Ascending aorta (tissue), 2 donors: ENCODE data around the gene INHBC. TPM values are rescaled to one million over a fixed set of nuclear protein-coding genes. Genes with fewer than 3 reads are reported as not detected.

Experiments
- DNase-seq, 2 donors: peaks; one replicate each; pipeline ENCODE4 v3.0.0-alpha.2; 2019; ENCODE audit warnings: low spot score in 2 of 2
- H3K27ac ChIP-seq, 2 donors: fragments of 200-600 bp; sonication (generic); one replicate each; pipeline ENCODE4 v1.5.1; 2016 to 2017; ENCODE audit warnings: mild to moderate bottlenecking in 1 of 2
- H3K27me3 ChIP-seq: fragments of 200-600 bp; sonication (generic); one replicate; pipeline ENCODE4 v1.5.1; 2017
- H3K36me3 ChIP-seq, 2 donors: fragments of 200-600 bp; sonication (generic); one replicate each; pipeline ENCODE4 v1.5.1; 2016
- H3K4me1 ChIP-seq, 2 donors: fragments of 200-600 bp; sonication (generic); one replicate each; pipeline ENCODE4 v1.5.1; 2016 to 2017; ENCODE audit warnings: mild to moderate bottlenecking in 1 of 2
- H3K4me3 ChIP-seq, 2 donors: fragments of 200-600 bp; sonication (generic); one replicate each; pipeline ENCODE4 v1.5.1; 2016 to 2017; ENCODE audit warnings: mild to moderate bottlenecking in 1 of 2
- H3K9me3 ChIP-seq, 2 donors: fragments of 200-600 bp; sonication (generic); one replicate each; pipeline ENCODE4 v1.5.1; 2016
- CTCF ChIP-seq, 3 experiments: fragments of 200-600 bp in 2 of 3; fragments of 450-650 bp in 1 of 3; sonication (generic) in 2 of 3; IDR thresholded peaks; one replicate each; pipeline ENCODE4 v1.5.1; 2016 to 2019; ENCODE audit warnings: antibody characterized with exemption in 3 of 3, mild to moderate bottlenecking in 1 of 3, moderate library complexity in 1 of 3
- intact Hi-C: fragments of 100-400 bp; cut with DNase I; formaldehyde crosslinking; loops from one replicate; pipeline ENCODE4 v1.15.1; 2023
- total RNA-seq: library from RNA; depleted of rRNA; stranded (reverse); fragments of >200 nt; gene quantifications from one replicate; pipeline ENCODE4 v1.1.0, GENCODE V29; 2016

The INHBC gene
- total RNA-seq, 1 donor from 2014 or later: not detected

- H3K27me3 ChIP-seq: no peaks in the 10 kb centered on the region
- intact Hi-C loops: no loop called here
- DNase-seq: no peak
- TF ChIP-seq CTCF (IDR thresholded peaks at IDR 0.05): no peak
- H3K27ac ChIP-seq: no peak overlapping the region
- H3K36me3 ChIP-seq: no peaks in the 10 kb centered on the region
- H3K9me3 ChIP-seq: no peaks in the 10 kb centered on the region
- H3K4me3 ChIP-seq: no peak overlapping the region
- H3K4me1 ChIP-seq: peaks cover 3 to 30% of the 10 kb centered on the region in 2 donors
These were observed 22.3 kb downstream of the INHBC start for GRCh38 chr12:57456737-57457490.

GRCh38 chr12:57458665-57459054 lies 24.1 kb downstream of the INHBC start:
- no peak for TF ChIP-seq CTCF (IDR thresholded peaks at IDR 0.05)
- Histone ChIP-seq H3K36me3 (no peaks in the 10 kb centered on the region), H3K27me3 (no peaks in the 10 kb centered on the region), H3K4me1 (peaks cover 3 to 30% of the 10 kb centered on the region in 2 donors), H3K27ac (peak overlapping the region; percentile 59 to 84), H3K4me3 (peak overlapping the region; percentile 71 to 89), H3K9me3 (no peaks in the 10 kb centered on the region)
- intact Hi-C loops: no loop called here
- no peak for DNase-seq

- Histone ChIP-seq H3K27ac (peak overlapping the region; percentile 59 to 84), H3K4me3 (peak overlapping the region; percentile 71 to 89), H3K9me3 (no peaks in the 10 kb centered on the region), H3K4me1 (peaks cover 3 to 30% of the 10 kb centered on the region in 2 donors), H3K27me3 (no peaks in the 10 kb centered on the region), H3K36me3 (no peaks in the 10 kb centered on the region)
- intact Hi-C loops: no loop called here
- DNase-seq: peak; percentile 76 to 98
- TF ChIP-seq CTCF (IDR thresholded peaks at IDR 0.05): peak; percentile 94 to 97 (median 95)
These were observed 24.6 kb downstream of the INHBC start for GRCh38 chr12:57459055-57459749.

GRCh38 chr12:57459750-57460467 lies 25.3 kb downstream of the INHBC start, which contains the start of gene GLI1:
TSS of gene GLI1 (plus strand) at chr12:57459785. CDS start at chr12:57463692, 3,907 bp downstream.
- DNase-seq: no peak
- Histone ChIP-seq H3K27me3 (no peaks in the 10 kb centered on the region), H3K4me3 (peak within 1 kb of the TSS; percentile 71 to 89), H3K36me3 (no peaks in the 10 kb centered on the region), H3K27ac (peak within 1 kb of the TSS; percentile 59 to 87), H3K9me3 (no peaks in the 10 kb centered on the region), H3K4me1 (peaks cover 3 to 30% of the 10 kb centered on the region in 2 donors)
- no peak for TF ChIP-seq CTCF (IDR thresholded peaks at IDR 0.05)
- intact Hi-C loops: loop anchor here (2.0 kb wide), 1 partner anchor 29 kb away; the partner anchor contains the start of gene MARS1

- H3K9me3 ChIP-seq: no peaks in the 10 kb centered on the region
- H3K4me1 ChIP-seq: peaks cover 3 to 30% of the 10 kb centered on the region in 2 donors
- intact Hi-C loops: loop anchor here (2.0 kb wide), 1 partner anchor 28 kb away; the partner anchor contains the start of gene MARS1
- H3K27ac ChIP-seq: peak overlapping the region; percentile 59 to 87
- no peak for TF ChIP-seq CTCF (IDR thresholded peaks at IDR 0.05)
- DNase-seq: no peak
- peak overlapping the region; percentile 71 to 89 for H3K4me3 ChIP-seq
- no peaks in the 10 kb centered on the region for H3K36me3 ChIP-seq
- no peaks in the 10 kb centered on the region for H3K27me3 ChIP-seq
These were observed 25.8 kb downstream of the INHBC start for GRCh38 chr12:57460468-57460784.
